Body of pancreas (tissue), 4 donors: ENCODE data around the gene ARHGEF5. TPM values are rescaled to one million over a fixed set of nuclear protein-coding genes. Genes with fewer than 3 reads are reported as not detected.

Experiments used
- ATAC-seq: fragments of 150-250 bp; one replicate; pipeline ENCODE4 v1.9.1; 2016
- DNase-seq, 4 donors: peaks; one replicate each; pipeline ENCODE4 v3.0.0-alpha.2; 2019
- H3K27ac ChIP-seq, 4 donors: fragments of 200-600 bp; sonication (generic); 1 replicate in 3 of 4; 2 replicates in 1 of 4; pipeline versions ENCODE4 v1.5.1 to v1.6.1; 2016 to 2019; ENCODE audit warnings: mild to moderate bottlenecking in 1 of 4, mixed read lengths in 1 of 4, moderate library complexity in 1 of 4
- H3K27me3 ChIP-seq, 2 donors: fragments of 200-600 bp; sonication (generic); one replicate each; pipeline ENCODE4 v1.6.0; 2016; ENCODE audit warnings: mild to moderate bottlenecking in 1 of 2
- H3K36me3 ChIP-seq, 2 donors: fragments of 200-600 bp; sonication (generic); replicated peaks in 1 of 2; 2 replicates each; pipeline ENCODE4 v1.5.1; 2016; ENCODE audit warnings: low read depth in 2 of 2; ENCODE audit not compliant: insufficient read depth in 1 of 2
- H3K4me1 ChIP-seq: fragments of 200-600 bp; sonication (generic); one replicate; pipeline ENCODE4 v1.6.0; 2016
- H3K4me3 ChIP-seq, 2 donors: fragments of 200-600 bp; sonication (generic); 1 replicate in 1 of 2; 2 replicates in 1 of 2; pipeline ENCODE4 v1.5.1; 2016 to 2019
- H3K9me3 ChIP-seq, 3 donors: fragments of 200-600 bp; sonication (generic); 1 replicate in 2 of 3; 2 replicates in 1 of 3; pipeline ENCODE4 v1.5.1; 2016
- POLR2A ChIP-seq, 3 donors: fragments of 450-650 bp; IDR thresholded peaks; one replicate each; pipeline ENCODE4 v1.6.1; 2016; ENCODE audit warnings: antibody characterized with exemption in 3 of 3, mild to moderate bottlenecking in 2 of 3
- WGBS, 2 donors: methylation state at CpG; one replicate each; pipeline ENCODE4 v1.1.5; 2017; 5-methylcytosine and 5-hydroxymethylcytosine counted together
- intact Hi-C: fragments of 100-400 bp; cut with DNase I; formaldehyde crosslinking; loops from one replicate; pipeline ENCODE4 v1.15.1; 2023
- total RNA-seq, 2 donors: library from RNA; depleted of rRNA; stranded (reverse); fragments of >200 nt; gene quantifications; one replicate each; pipeline ENCODE4 v1.1.0, GENCODE V29; 2016
- TF ChIP-seq, protein P1 (sequence below), 7 experiments: fragments of 450-650 bp in 4 of 7; fragments of 200-600 bp in 3 of 7; sonication (generic) in 3 of 7; IDR thresholded peaks; one replicate each; pipeline ENCODE4 v1.5.1; 2016 to 2019; ENCODE audit warnings: antibody characterized with exemption in 7 of 7

ARHGEF5 gene
- total RNA-seq, 2 donors from 2014 or later = 19.1 to 23.1 TPM

- ATAC-seq = no peak
- intact Hi-C loops = no loop called here
- Histone ChIP-seq H3K36me3 (no peaks in the 10 kb centered on the region), H3K27ac (no peak overlapping the region), H3K9me3 (no peaks in the 10 kb centered on the region), H3K4me3 (no peak overlapping the region), H3K27me3 (no peaks in the 10 kb centered on the region), H3K4me1 (peaks cover 6% of the 10 kb centered on the region)
- TF ChIP-seq, protein P1, sequence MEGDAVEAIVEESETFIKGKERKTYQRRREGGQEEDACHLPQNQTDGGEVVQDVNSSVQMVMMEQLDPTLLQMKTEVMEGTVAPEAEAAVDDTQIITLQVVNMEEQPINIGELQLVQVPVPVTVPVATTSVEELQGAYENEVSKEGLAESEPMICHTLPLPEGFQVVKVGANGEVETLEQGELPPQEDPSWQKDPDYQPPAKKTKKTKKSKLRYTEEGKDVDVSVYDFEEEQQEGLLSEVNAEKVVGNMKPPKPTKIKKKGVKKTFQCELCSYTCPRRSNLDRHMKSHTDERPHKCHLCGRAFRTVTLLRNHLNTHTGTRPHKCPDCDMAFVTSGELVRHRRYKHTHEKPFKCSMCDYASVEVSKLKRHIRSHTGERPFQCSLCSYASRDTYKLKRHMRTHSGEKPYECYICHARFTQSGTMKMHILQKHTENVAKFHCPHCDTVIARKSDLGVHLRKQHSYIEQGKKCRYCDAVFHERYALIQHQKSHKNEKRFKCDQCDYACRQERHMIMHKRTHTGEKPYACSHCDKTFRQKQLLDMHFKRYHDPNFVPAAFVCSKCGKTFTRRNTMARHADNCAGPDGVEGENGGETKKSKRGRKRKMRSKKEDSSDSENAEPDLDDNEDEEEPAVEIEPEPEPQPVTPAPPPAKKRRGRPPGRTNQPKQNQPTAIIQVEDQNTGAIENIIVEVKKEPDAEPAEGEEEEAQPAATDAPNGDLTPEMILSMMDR (IDR thresholded peaks at IDR 0.05) = no peak
- no peak for TF ChIP-seq POLR2A (IDR thresholded peaks at IDR 0.05)
- WGBS, 2 donors = 69 to 70% methylated on average over 5 of the region's 5 CpGs
- DNase-seq = no peak
Measured at GRCh38 chr7:144388950-144389349, 33.7 kb downstream of the ARHGEF5 start.

DNA sequence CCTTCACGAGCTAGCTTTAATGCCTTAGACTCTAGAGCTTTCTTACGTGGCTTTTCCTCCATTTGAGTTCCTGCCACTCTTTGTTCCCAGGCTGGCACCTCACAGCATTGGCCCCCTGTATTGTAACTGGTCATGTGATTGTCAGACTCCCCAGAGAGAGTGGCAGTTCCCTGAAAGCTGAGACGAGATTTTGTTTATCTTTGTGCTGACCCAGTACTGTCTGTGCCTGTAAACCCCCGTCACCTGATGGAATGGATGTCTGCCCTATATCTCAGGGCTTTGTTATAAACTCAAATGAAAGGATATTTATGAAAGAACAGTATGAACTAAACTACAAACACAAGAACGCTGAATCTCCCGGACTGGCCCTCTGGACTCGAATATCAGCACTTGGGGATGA, 35.3 kb downstream of the ARHGEF5 start:
- TF ChIP-seq POLR2A (IDR thresholded peaks at IDR 0.05) = no peak
- TF ChIP-seq, protein P1 (IDR thresholded peaks at IDR 0.05) = no peak
- H3K27ac ChIP-seq = no peak overlapping the region
- peaks cover 6% of the 10 kb centered on the region for H3K4me1 ChIP-seq
- no peaks in the 10 kb centered on the region for H3K36me3 ChIP-seq
- ATAC-seq = no peak
- 58 to 64% methylated on average over 7 of the region's 7 CpGs for WGBS, 2 donors
- H3K9me3 ChIP-seq = no peaks in the 10 kb centered on the region
- H3K4me3 ChIP-seq = no peak overlapping the region
- DNase-seq = no peak
- intact Hi-C loops = no loop called here
- no peaks in the 10 kb centered on the region for H3K27me3 ChIP-seq

DNA sequence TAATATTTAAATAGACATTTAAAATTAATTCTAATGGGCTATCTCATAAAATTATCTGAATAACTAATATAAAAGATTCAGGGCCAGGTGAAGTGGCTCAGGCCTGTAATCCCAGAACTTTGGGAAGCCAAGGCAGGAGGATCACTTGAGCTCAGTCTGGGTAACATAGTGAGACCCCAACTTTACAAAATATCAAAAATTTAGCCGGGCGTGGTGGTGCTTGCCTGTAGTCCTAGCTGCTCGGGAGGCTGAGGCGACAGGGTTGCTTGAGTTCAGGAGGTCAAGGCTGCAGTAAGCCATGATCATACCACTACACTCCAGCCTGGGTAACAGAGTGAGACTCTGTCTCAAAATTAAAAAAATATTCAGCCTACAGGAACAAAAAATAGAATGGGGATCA, 35.8 kb downstream of the ARHGEF5 start:
- WGBS, 2 donors = 94 to 95% methylated on average over 4 of the region's 4 CpGs
- H3K36me3 ChIP-seq = no peaks in the 10 kb centered on the region
- H3K9me3 ChIP-seq = no peaks in the 10 kb centered on the region
- intact Hi-C loops = no loop called here
- ATAC-seq (no peak), DNase-seq (no peak)
- TF ChIP-seq, protein P1 (IDR thresholded peaks at IDR 0.05) = no peak
- no peak overlapping the region for H3K4me3 ChIP-seq
- H3K27ac ChIP-seq = no peak overlapping the region
- peaks cover 6% of the 10 kb centered on the region for H3K4me1 ChIP-seq
- H3K27me3 ChIP-seq = no peaks in the 10 kb centered on the region

DNA sequence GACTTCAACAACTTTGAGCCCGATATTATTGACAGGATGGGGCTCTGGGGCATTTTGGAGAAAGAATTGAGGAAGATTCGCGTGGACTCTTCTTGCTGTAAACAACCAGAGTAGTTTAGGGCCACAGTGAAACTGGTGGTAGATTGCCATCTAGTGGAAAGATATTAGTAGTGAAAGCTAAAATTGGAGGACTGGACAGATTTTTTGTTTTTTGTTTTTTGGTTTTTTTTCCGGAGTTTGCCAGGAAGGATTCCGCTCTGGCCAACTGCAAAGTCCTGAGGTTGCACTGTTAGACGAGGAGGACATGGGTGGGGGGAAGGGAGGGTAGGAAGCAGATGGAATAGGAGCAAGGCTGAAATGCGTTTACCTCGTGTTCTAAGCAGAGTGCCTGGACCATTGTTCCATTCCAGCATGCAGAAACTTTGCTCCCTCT, 36.6 kb downstream of the ARHGEF5 start:
- intact Hi-C loops = no loop called here
- DNase-seq (peak in 1 of 4 donors; percentile 25), ATAC-seq (peak; percentile 71)
- Histone ChIP-seq H3K9me3 (no peaks in the 10 kb centered on the region), H3K27ac (no peak overlapping the region), H3K4me1 (peaks cover 6% of the 10 kb centered on the region), H3K4me3 (no peak overlapping the region), H3K36me3 (no peaks in the 10 kb centered on the region), H3K27me3 (no peaks in the 10 kb centered on the region)
- WGBS, 2 donors = 1% methylated on average over 8 of the region's 8 CpGs
- TF ChIP-seq, protein P1 (IDR thresholded peaks at IDR 0.05) = peak; percentile 29 to 88 (median 77)
- no peak for TF ChIP-seq POLR2A (IDR thresholded peaks at IDR 0.05)

GRCh38 chr7:144397086-144397485, 41.9 kb downstream of the ARHGEF5 start:
- TF ChIP-seq POLR2A (IDR thresholded peaks at IDR 0.05) = no peak
- TF ChIP-seq, protein P1 (IDR thresholded peaks at IDR 0.05) = no peak

More at GRCh38 chr7:144397086-144397485, 41.9 kb downstream of the ARHGEF5 start:
- Histone ChIP-seq H3K4me3 (no peak overlapping the region), H3K27ac (no peak overlapping the region), H3K36me3 (no peaks in the 10 kb centered on the region), H3K4me1 (peaks cover under 1% of the 10 kb centered on the region), H3K9me3 (no peaks in the 10 kb centered on the region), H3K27me3 (no peaks in the 10 kb centered on the region)
- no peak for DNase-seq
- WGBS, 2 donors = 58 to 67% methylated on average over 3 to 4 of the region's 4 CpGs
- intact Hi-C loops = no loop called here
- no peak for ATAC-seq
